Skeletal muscle satellite cell (primary cell): ENCODE data around the gene FEM1B.

Source experiments
- H3K27me3 ChIP-seq: 2 replicates; pipeline ENCODE4 v1.7.0; 2013; ENCODE audit warnings: low read length; ENCODE audit not compliant: control insufficient read depth, insufficient read depth
- H3K36me3 ChIP-seq: 2 replicates; pipeline ENCODE4 v1.7.0; 2013; ENCODE audit warnings: mild to moderate bottlenecking, control low read depth, low read length; ENCODE audit not compliant: insufficient read depth
- H3K4me1 ChIP-seq: 2 replicates; pipeline ENCODE4 v1.7.0; 2013; ENCODE audit warnings: low read length; ENCODE audit not compliant: control insufficient read depth, insufficient read depth
- H3K4me2 ChIP-seq: 2 replicates; pipeline ENCODE4 v1.7.0; 2013; ENCODE audit warnings: mild to moderate bottlenecking, low read length
- H3K4me3 ChIP-seq: 2 replicates; pipeline ENCODE4 v1.7.0; 2013; ENCODE audit warnings: low read length
- H3K9ac ChIP-seq: 2 replicates; pipeline ENCODE4 v1.7.0; 2013; ENCODE audit warnings: mild to moderate bottlenecking, low read depth, low read length, moderate library complexity
- H3K9me3 ChIP-seq: replicated peaks from 2 replicates; pipeline ENCODE4 v1.7.0; 2013; ENCODE audit warnings: mild to moderate bottlenecking, control low read depth, low read length

FEM1B gene

DNA sequence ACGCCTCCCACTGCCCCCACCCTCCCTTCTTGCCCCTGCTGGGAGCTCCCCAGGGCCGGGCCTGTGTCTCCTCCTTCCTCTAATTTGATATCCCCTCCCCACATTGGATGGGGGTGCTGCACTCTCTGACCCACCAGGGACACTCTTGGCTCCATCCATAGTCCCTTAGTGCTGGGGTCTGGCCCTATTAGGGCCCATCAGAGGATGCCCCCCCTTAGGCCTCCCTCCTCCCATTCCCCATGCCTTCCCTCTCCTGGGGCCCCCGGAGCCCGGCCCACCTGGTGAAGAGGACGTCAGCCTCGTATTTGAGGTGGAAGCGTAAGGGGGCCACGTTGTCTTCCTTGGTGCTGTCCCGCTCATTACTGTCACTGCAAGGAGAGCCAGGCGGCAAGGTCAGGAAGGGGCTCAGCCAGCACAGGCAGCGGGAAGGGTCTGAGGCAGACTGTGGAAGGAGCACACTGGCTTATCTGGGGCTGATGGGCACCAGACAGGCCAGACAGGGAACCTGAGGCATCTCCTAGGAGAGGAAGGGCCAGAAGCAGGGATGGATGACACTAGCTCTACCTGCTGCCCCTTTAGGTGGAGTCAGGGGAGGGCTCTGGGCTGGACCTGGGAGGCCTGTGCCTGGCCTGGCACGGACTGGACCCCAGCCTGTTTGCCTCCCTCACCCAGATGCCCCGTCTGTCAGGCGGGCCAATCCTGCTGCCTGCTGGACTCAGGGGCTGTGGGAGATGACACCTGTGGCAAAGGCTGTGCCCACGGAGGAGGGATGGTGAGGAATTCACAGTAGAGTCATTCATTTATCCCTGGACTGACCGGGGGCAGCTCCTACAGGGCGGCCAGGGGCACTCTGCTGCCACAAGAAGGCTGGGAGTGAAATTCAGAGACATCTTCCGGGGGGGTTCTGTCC lies 36.2 kb downstream of the FEM1B start:
- no peaks in the 10 kb centered on the region for H3K9me3 ChIP-seq
- peaks cover 5% of the 10 kb centered on the region for H3K36me3 ChIP-seq
- peaks cover 20% of the 10 kb centered on the region for H3K4me1 ChIP-seq
- no peak overlapping the region for H3K9ac ChIP-seq
- H3K4me3 ChIP-seq: no peak overlapping the region
- H3K4me2 ChIP-seq: no peak overlapping the region
- H3K27me3 ChIP-seq: no peaks in the 10 kb centered on the region

- peaks cover 5% of the 10 kb centered on the region for H3K36me3 ChIP-seq
These were observed 37.0 kb downstream of the FEM1B start for GRCh38 chr15:68314563-68314962.

DNA sequence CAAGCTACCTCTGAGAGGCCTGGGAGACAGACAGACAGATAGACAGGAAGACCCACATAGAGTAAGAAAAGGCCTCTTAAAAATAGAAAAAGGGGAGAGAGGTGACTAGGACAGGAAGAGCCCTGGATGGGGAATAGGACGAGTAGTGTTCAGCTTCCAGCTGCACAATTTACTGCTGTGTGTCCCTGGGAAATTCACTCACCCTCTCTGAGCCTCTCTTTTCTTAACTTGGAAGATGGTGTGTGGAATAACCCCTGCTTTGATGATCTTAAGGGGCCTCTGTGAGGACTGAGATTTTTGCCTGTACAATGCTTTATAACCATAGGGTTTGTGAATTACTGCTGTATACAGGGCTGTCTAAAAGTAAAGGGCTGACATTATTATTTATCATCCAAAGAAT lies 37.5 kb downstream of the FEM1B start:
- no peak overlapping the region for H3K9ac ChIP-seq
- H3K27me3 ChIP-seq: peaks cover under 1% of the 10 kb centered on the region
- H3K36me3 ChIP-seq: peaks cover 5% of the 10 kb centered on the region
- peaks cover 13% of the 10 kb centered on the region for H3K4me1 ChIP-seq
- no peak overlapping the region for H3K4me2 ChIP-seq
- H3K9me3 ChIP-seq: no peaks in the 10 kb centered on the region
- no peak overlapping the region for H3K4me3 ChIP-seq

More at GRCh38 chr15:68314563-68314962, 37.0 kb downstream of the FEM1B start:
- Histone ChIP-seq H3K27me3 (no peaks in the 10 kb centered on the region), H3K4me1 (peaks cover 15% of the 10 kb centered on the region), H3K4me2 (no peak overlapping the region), H3K9me3 (no peaks in the 10 kb centered on the region), H3K4me3 (no peak overlapping the region), H3K9ac (no peak overlapping the region)

- Histone ChIP-seq H3K9ac (no peak overlapping the region), H3K27me3 (peaks cover 6% of the 10 kb centered on the region), H3K4me3 (no peak overlapping the region), H3K9me3 (no peaks in the 10 kb centered on the region), H3K4me2 (no peak overlapping the region), H3K36me3 (peaks cover 5% of the 10 kb centered on the region), H3K4me1 (peaks cover 13% of the 10 kb centered on the region)
These were observed 38.0 kb downstream of the FEM1B start for GRCh38 chr15:68315495-68316031.

- Histone ChIP-seq H3K4me3 (no peak overlapping the region), H3K9ac (no peak overlapping the region), H3K9me3 (no peaks in the 10 kb centered on the region), H3K4me1 (peaks cover 13% of the 10 kb centered on the region), H3K27me3 (peaks cover 7% of the 10 kb centered on the region), H3K36me3 (peaks cover 5% of the 10 kb centered on the region), H3K4me2 (no peak overlapping the region)
These were observed 38.7 kb downstream of the FEM1B start for GRCh38 chr15:68316061-68316804.

GRCh38 chr15:68317281-68318007 lies 39.9 kb downstream of the FEM1B start:
- Histone ChIP-seq H3K9me3 (no peaks in the 10 kb centered on the region), H3K9ac (no peak overlapping the region), H3K4me1 (peaks cover 13% of the 10 kb centered on the region), H3K27me3 (peaks cover 7% of the 10 kb centered on the region), H3K36me3 (no peaks in the 10 kb centered on the region), H3K4me2 (no peak overlapping the region), H3K4me3 (no peak overlapping the region)

- Histone ChIP-seq H3K9ac (no peak overlapping the region), H3K36me3 (no peaks in the 10 kb centered on the region), H3K27me3 (peaks cover 7% of the 10 kb centered on the region), H3K4me1 (peaks cover 5% of the 10 kb centered on the region), H3K9me3 (no peaks in the 10 kb centered on the region), H3K4me2 (no peak overlapping the region), H3K4me3 (no peak overlapping the region)
These were observed 40.7 kb downstream of the FEM1B start for GRCh38 chr15:68318008-68318835.

DNA sequence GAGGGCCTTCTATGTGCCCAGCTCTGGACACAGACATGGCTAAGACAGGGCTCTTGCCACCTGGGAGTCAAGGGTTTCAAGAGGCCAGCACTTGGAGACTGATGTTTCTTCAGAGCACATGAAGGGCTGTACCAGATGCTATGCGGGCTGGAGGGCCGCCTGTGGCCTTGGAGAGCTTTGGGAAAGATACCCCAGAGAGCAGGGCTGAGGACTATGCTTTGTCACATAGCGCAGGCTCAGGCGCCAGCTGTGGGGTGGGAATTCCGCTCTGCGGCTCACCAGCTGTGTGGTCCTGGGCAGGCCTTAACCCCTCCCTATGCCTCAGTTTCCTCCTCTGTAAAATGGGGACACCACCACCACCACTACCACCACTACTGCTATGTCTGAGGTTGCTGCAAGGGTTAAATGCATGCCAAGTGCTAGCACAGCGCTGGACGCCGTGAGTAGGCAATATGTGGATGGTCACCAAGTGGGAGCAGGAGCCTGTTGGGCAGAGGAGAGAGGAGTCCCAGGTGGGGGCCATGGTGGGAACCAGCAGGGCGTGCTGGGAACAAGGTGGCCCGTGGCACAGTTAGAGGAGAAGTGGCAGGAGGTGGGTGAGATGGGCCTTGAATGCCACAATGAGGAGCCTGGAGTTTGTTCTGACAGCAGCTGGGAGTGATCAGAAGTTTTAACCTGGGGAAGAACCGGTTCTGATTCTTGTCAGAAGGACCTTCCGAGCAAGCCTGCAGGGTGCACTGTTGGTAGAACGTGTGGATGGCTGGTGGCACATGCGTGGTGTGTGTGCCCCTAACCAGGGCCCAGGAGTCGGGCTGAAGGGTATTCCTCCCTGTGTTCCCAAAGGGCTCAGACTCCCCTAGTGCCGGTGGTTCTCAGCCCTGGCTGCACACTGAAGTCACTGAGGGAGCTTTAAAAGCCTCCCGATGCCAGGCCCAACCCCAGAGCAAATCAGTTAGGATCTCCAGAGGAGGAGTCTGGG lies 41.7 kb downstream of the FEM1B start:
- H3K4me1 ChIP-seq: no peaks in the 10 kb centered on the region
- no peaks in the 10 kb centered on the region for H3K36me3 ChIP-seq
- no peak overlapping the region for H3K4me2 ChIP-seq
- H3K27me3 ChIP-seq: peaks cover 13% of the 10 kb centered on the region
- no peak overlapping the region for H3K4me3 ChIP-seq
- no peak overlapping the region for H3K9ac ChIP-seq
- no peaks in the 10 kb centered on the region for H3K9me3 ChIP-seq

DNA sequence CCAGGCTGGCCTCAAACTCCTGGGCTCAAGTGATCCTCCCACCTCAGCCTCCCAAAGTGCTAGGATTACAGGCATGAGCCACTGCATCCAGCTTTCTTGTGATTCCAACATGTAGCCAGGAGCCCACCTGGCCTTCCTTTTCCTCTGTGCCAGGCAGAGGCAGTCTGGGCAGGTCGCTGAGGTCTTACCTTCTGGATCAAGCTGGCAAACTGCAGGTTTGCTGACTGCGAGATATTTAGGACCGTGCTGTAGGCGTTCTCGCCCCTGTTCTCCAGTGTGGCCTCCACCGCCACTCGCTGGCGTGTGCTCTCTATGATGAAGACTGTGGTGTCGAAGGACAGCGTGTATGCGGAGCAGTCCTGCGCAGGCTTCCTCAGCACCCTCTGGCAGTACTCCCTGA lies 42.5 kb downstream of the FEM1B start:
- H3K4me2 ChIP-seq: no peak overlapping the region
- no peaks in the 10 kb centered on the region for H3K9me3 ChIP-seq
- H3K9ac ChIP-seq: no peak overlapping the region
- H3K27me3 ChIP-seq: peaks cover 13% of the 10 kb centered on the region
- H3K4me3 ChIP-seq: no peak overlapping the region
- no peaks in the 10 kb centered on the region for H3K36me3 ChIP-seq
- H3K4me1 ChIP-seq: no peaks in the 10 kb centered on the region

DNA sequence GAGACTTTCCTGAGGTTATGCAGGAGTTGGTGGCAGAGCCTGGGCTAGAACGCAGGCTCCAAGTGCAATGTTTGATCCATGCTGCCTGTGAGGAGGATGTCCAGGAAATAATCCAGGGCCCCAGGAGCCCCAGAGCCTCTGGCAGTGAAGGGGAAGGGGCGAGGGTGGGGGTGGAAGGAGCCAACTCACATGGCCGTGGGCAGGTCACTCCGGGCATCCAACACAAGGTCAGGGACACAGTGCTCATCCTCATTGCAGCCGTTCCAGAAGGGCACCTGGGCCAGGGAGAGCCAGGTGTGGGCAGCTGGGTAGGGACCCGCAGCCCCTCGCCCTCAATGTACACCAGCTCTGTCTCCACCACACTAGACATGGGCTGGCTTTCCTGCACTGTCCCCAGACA lies 43.7 kb downstream of the FEM1B start:
- Histone ChIP-seq H3K9me3 (no peaks in the 10 kb centered on the region), H3K4me1 (no peaks in the 10 kb centered on the region), H3K9ac (no peak overlapping the region), H3K36me3 (peaks cover 2% of the 10 kb centered on the region), H3K27me3 (peaks cover 13% of the 10 kb centered on the region), H3K4me2 (no peak overlapping the region), H3K4me3 (no peak overlapping the region)
